Testis (tissue), 3 donors: ENCODE results near the gene TMC1. TPM values are rescaled to one million over a fixed set of nuclear protein-coding genes. Genes with fewer than 3 reads are reported as not detected.

ENCODE experiments used
- DNase-seq: peaks from one replicate; pipeline ENCODE4 v3.0.0-alpha.2; 2019
- H3K27ac ChIP-seq, 2 donors: fragments of 200-600 bp; sonication (generic); one replicate each; pipeline ENCODE4 v1.5.1; 2019
- H3K27me3 ChIP-seq: fragments of 200-600 bp; sonication (generic); one replicate; pipeline ENCODE4 v1.5.1; 2019
- H3K36me3 ChIP-seq: fragments of 200-600 bp; sonication (generic); one replicate; pipeline ENCODE4 v1.5.1; 2017; ENCODE audit warnings: low read depth; ENCODE audit errors: missing control alignments
- H3K4me1 ChIP-seq: fragments of 200-600 bp; sonication (generic); one replicate; pipeline ENCODE4 v1.5.1; 2019
- H3K4me3 ChIP-seq, 2 donors: fragments of 200-600 bp; sonication (generic); one replicate each; pipeline ENCODE4 v1.5.1; 2017 to 2019
- H3K9me3 ChIP-seq: fragments of 200-600 bp; sonication (generic); one replicate; pipeline ENCODE4 v1.5.1; 2017
- POLR2A ChIP-seq: fragments of 450-650 bp; IDR thresholded peaks from one replicate; pipeline ENCODE4 v1.6.1; 2017; ENCODE audit warnings: antibody characterized with exemption, mild to moderate bottlenecking, moderate library complexity
- WGBS, 2 donors: methylation state at CpG; one replicate each; pipeline ENCODE4 v1.1.5; 2018; 5-methylcytosine and 5-hydroxymethylcytosine counted together
- intact Hi-C: fragments of 100-400 bp; cut with DNase I; formaldehyde crosslinking; loops from one replicate; pipeline ENCODE4 v1.15.1; 2023; ENCODE audit warnings: low total_unique reads
- polyA plus RNA-seq: library from polyadenylated mRNA; stranded (reverse); fragments of 350-450 nt; fragmentation: Illumina TruSeq; extraction: RNeasy Lipid Tissue Mini Kit (QIAGEN cat#74804); gene quantifications from one replicate; pipeline ENCODE4 v1.2.3, GENCODE V29; 2014; ENCODE audit warnings: low read depth, low replicate concordance; ENCODE audit not compliant: insufficient read depth
- total RNA-seq, 2 donors: library from RNA; depleted of rRNA; stranded (reverse); fragments of >200 nt; gene quantifications; one replicate each; pipeline ENCODE4 v1.2.3, GENCODE V29; 2016
- TF ChIP-seq, protein P1 (sequence below), 3 experiments: fragments of 450-650 bp in 2 of 3; fragments of 200-600 bp in 1 of 3; sonication (generic) in 1 of 3; IDR thresholded peaks; one replicate each; pipeline ENCODE4 v1.5.1; 2016 to 2019; ENCODE audit warnings: antibody characterized with exemption in 3 of 3, mild to moderate bottlenecking in 2 of 3, moderate library complexity in 1 of 3

TMC1 gene
- total and polyA plus RNA-seq, 3 donors from 2014 or later: 2.0 to 5.4 (median 3.0) TPM

DNA sequence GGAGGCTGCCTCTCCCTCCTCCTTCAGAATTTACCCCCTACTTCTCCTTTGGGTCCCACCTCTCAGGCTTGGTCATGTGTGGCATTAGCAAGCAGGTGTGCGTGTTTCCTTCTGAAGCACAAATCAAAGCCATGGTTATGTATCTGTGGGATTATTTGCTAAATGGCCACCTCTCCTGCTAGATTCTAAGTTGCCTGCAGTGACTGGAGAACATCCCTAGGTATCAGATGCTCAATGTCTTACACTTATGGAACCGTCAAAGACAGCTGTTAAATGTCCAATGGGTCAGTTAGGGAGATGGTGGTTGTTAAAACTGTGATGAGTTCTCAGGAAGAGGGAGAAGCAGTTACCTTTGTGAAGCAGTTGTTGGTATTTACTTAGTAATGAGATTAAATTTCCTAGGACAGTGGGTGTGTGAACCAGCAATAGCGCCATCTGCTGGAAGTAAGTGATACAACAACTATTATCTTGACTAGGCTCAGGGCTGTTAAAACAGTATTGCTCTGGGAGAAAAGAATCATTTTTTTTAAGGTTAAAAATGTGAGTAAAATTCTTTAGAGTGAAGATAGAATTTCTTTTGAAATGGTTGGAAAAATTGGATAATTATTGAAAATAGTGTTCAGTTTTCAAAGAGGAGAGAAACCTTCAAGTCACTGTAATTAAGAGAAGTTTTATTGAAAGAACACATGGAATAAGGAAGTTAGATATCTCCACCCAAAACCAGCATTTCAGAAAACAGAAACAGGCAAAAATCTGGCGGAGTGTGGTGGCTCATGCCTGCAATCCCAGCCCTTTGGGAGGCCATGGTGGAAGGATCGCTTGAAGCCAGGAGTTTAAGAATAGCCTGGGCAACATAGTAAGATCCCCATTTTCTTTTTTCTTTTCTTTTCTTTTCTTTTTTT is 71.3 kb downstream of the TMC1 start:
- H3K9me3 ChIP-seq: no peaks in the 10 kb centered on the region
- TF ChIP-seq, protein P1, sequence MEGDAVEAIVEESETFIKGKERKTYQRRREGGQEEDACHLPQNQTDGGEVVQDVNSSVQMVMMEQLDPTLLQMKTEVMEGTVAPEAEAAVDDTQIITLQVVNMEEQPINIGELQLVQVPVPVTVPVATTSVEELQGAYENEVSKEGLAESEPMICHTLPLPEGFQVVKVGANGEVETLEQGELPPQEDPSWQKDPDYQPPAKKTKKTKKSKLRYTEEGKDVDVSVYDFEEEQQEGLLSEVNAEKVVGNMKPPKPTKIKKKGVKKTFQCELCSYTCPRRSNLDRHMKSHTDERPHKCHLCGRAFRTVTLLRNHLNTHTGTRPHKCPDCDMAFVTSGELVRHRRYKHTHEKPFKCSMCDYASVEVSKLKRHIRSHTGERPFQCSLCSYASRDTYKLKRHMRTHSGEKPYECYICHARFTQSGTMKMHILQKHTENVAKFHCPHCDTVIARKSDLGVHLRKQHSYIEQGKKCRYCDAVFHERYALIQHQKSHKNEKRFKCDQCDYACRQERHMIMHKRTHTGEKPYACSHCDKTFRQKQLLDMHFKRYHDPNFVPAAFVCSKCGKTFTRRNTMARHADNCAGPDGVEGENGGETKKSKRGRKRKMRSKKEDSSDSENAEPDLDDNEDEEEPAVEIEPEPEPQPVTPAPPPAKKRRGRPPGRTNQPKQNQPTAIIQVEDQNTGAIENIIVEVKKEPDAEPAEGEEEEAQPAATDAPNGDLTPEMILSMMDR (IDR thresholded peaks at IDR 0.05): peak; percentile 94 to 97 (median 95)
- TF ChIP-seq POLR2A: no peak
- intact Hi-C loops: loop anchor here (10.0 kb wide), 1 partner anchor 298 kb away; no protein-coding TSS in a partner anchor
- H3K4me3 ChIP-seq: no peak overlapping the region
- no peak for DNase-seq
- H3K27me3 ChIP-seq: no peaks in the 10 kb centered on the region
- WGBS, 2 donors: 61% methylated on average over 5 of the region's 5 CpGs
- peak overlapping the region; percentile 22 to 38 for H3K27ac ChIP-seq
- no peaks in the 10 kb centered on the region for H3K36me3 ChIP-seq
- peaks cover 6% of the 10 kb centered on the region for H3K4me1 ChIP-seq

GRCh38 chr9:72596451-72597180 is 75.2 kb downstream of the TMC1 start:
- Histone ChIP-seq H3K9me3 (no peaks in the 10 kb centered on the region), H3K36me3 (no peaks in the 10 kb centered on the region), H3K27ac (peak overlapping the region in 1 of 2 donors; percentile 62), H3K4me1 (peaks cover 30% of the 10 kb centered on the region), H3K27me3 (no peaks in the 10 kb centered on the region), H3K4me3 (no peak overlapping the region)
- TF ChIP-seq POLR2A: no peak
- TF ChIP-seq, protein P1 (IDR thresholded peaks at IDR 0.05): no peak
- DNase-seq: no peak
- 71 to 74% methylated on average over 6 of the region's 6 CpGs for WGBS, 2 donors
- intact Hi-C loops: loop anchor here (10.0 kb wide), 1 partner anchor 302 kb away; no protein-coding TSS in a partner anchor

- TF ChIP-seq, protein P1 (IDR thresholded peaks at IDR 0.05): no peak
- TF ChIP-seq POLR2A: no peak
- Histone ChIP-seq H3K27ac (peak overlapping the region; percentile 40 to 62), H3K9me3 (no peaks in the 10 kb centered on the region), H3K4me1 (peaks cover 30% of the 10 kb centered on the region), H3K27me3 (no peaks in the 10 kb centered on the region), H3K36me3 (no peaks in the 10 kb centered on the region), H3K4me3 (no peak overlapping the region)
- 85 to 93% methylated on average over 8 of the region's 8 CpGs for WGBS, 2 donors
- DNase-seq: no peak
- intact Hi-C loops: loop anchor here (10.0 kb wide), 1 partner anchor 302 kb away; no protein-coding TSS in a partner anchor
Measured at GRCh38 chr9:72597181-72597517, 75.7 kb downstream of the TMC1 start.

GRCh38 chr9:72597601-72598000 is 76.2 kb downstream of the TMC1 start:
- H3K4me1 ChIP-seq: peaks cover 28% of the 10 kb centered on the region
- H3K9me3 ChIP-seq: no peaks in the 10 kb centered on the region
- intact Hi-C loops: loop anchor here (10.0 kb wide), 1 partner anchor 303 kb away; no protein-coding TSS in a partner anchor
- H3K36me3 ChIP-seq: no peaks in the 10 kb centered on the region
- no peaks in the 10 kb centered on the region for H3K27me3 ChIP-seq
- peak overlapping the region; percentile 40 to 62 for H3K27ac ChIP-seq
- TF ChIP-seq, protein P1 (IDR thresholded peaks at IDR 0.05): no peak
- no peak for TF ChIP-seq POLR2A
- WGBS, 2 donors: 51 to 81% methylated on average over 3 of the region's 3 CpGs
- no peak for DNase-seq
- no peak overlapping the region for H3K4me3 ChIP-seq
